HG02623 (cell line): ENCODE data around the gene MLN.

Experiments used
- ATAC-seq: cut with Tn5 transposase; IDR thresholded peaks from one replicate; pipeline ENCODE4 v1.9.1; 2021; ENCODE audit warnings: moderate library complexity; ENCODE audit not compliant: unreplicated experiment

Gene MLN

DNA sequence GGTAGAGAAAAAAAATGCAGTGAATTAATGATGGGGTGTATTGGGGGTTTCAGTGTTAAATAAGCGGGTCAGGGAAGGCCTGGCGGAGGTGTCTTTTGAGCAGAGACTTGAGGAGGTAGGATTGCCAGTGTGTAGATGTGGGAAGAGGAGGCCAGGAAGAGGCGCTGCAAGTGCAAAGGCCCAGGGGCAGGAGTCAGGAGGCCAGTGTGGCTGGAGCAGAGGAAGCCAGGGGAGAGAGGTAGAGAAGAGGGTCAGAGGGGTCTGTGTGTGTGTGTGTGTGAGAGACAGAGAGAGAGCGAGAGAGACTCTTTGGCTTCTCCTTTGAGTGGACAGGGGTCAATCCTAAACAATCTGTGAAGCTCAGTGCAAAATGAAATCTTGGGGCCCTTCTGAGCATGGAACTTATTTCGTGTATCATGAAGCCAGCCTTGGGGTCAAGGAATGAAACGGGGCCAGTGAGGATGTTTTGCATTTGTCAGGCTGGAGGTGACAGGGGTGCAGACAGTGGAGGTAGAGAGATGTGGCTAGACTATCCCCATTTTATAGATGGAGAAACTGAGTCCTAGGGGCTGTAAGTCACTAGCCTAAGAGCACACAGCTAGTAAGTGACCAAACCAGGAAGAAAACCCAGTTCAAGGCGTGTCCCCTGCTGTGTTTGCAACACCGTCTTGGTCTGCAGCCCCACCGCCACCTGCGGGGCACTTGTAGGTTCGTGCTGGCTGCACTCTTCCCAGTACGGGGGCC lies 47.4 kb downstream of the MLN start:
- ATAC-seq = no peak

GRCh38 chr6:33755070-33755869 lies 48.5 kb downstream of the MLN start:
- ATAC-seq = no peak

- no peak for ATAC-seq
These were observed 49.6 kb downstream of the MLN start for GRCh38 chr6:33754222-33754621.

DNA sequence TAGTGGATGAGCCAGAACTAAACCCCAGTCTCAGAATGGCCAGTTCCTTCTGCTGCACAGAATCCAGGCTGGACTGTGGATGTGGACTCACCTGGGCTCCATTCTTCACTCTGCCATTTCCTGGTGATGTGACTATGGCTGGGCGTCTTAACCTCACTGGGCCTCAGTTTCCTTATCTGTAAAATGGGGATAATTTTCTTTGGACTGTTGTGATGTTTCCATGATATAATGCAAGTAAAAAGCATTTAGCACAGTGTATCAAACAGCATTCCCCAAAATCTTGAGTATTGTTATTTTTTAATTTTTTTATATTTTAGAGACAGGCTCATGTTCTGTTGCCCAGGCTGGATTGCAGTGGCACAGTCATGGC lies 51.2 kb downstream of the MLN start:
- no peak for ATAC-seq

DNA sequence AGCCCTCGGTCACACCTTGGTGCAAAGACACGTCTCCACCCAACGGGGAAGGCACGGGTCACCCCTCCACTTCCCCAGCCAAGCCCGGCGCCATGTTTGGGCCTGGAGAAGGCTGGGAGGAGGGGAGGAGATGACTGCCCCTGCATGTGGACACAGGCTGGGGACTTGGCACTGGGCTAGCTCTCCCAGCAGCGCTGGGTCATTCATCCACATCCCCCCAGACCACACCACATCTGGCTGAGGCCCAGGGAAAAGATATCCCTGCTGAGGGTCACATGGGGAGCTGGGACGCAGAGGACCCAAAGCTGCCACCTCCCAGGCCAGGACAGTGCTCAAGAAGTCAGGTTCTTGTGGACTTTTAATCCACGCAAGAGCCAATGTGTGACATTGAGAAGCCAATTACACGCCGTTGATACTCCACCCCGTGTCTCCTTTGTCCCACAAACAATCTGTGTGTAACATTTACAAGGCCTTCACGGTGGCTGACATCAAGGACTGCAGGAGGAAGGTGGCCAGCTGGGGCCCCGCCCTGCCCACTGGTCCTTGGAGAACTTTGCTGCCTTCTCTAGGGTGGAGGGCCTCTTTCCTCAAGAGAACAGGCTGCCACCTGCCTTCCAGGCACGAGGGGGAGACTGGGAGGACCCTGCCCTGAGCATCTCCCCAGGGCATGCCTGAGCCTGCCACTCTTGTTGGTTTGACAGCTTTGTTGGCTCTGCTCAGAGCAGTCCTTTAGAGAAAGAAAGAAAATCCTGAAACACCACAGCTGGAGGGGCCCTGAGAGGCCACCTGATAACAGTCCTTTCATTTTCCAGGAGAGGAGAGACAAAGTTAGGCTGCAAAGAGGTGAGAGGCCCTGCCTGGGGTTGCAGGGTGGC lies 51.8 kb downstream of the MLN start:
- no peak for ATAC-seq

DNA sequence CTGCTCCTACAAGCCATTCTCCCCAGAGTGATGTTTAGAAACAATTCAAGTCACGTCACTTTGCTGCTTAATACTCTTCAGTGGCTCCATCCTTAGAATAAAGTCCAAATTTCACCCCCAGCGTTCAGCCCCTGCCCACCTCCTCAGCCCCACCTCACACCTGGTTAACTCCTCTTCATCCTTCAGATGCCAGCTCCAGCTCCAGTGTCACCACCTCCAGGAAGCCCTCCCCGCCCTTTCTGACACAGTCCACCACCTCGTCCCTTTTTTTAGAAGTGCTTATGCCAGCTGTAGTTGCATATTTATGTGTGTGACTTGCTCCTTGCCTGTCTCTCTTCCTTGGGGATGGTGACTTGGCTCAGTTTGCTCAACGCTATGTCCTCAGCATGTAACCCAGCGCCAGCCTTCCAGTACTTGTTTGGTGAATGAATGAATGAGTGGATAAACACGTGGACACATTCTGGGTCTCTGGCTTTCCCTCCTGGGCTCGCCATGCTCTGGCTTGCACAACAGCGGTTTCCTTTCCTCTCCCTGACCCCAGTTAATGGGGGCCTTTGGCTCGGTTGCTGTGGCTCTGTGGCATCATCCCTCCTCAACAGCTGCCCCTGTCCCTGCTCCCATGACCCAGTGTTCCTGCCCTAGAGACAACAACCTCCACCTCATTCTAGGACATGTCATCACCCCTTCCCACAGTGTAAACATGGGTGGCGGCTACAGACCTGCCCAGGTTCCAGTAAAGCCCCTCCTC lies 53.4 kb downstream of the MLN start:
- ATAC-seq = no peak

- no peak for ATAC-seq
These were observed 54.4 kb downstream of the MLN start for GRCh38 chr6:33749401-33749800.

DNA sequence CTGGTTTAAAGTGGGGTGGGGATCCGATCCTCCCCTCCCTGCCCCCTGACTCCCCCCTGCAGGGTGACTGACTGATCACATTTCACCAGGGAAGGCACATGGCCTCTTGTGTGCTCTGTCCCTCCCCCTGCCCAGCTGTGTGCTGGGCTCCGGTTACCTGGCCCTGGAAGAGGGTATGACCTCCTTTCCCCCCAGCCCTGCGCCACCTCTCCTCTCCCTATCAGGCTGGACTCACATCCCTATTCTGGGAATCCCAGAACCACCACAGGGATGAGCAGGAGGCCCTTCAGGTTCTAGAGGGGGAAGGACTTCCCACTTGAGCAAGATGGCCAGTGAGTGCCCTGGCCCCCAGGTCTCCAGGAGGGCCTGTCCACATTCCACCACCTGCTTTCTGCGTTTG lies 55.0 kb downstream of the MLN start:
- ATAC-seq = no peak

- ATAC-seq = no peak
These were observed 56.0 kb downstream of the MLN start for GRCh38 chr6:33747823-33748222.

- ATAC-seq = no peak
These were observed 57.1 kb downstream of the MLN start, which contains the start of gene IP6K3 for GRCh38 chr6:33746651-33747100. Gene IP6K3, minus strand, starts transcription at chr6:33746905. Its CDS starts 11,429 bp downstream, at chr6:33735476.

- no peak for ATAC-seq
These were observed 57.7 kb downstream of the MLN start for GRCh38 chr6:33746036-33746600.

DNA sequence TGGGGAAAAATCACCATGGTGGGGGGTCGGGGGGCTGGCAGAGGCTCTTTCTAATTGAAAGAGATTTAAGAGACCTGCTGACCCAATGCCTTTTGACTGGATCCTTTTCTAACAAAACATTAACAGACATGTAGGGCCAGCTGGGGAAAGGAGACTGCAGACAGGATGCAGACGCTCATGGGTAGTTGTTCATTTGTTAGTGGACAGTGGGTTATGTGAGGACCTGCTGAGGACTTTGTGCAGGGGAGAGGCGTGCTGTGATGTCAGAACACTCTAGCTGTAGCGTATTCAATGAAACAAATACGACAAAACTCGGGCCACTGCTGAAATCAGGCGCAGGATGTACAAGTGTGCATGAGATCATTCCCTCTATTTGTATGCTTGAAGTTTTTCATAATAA lies 58.3 kb downstream of the MLN start:
- ATAC-seq = no peak

DNA sequence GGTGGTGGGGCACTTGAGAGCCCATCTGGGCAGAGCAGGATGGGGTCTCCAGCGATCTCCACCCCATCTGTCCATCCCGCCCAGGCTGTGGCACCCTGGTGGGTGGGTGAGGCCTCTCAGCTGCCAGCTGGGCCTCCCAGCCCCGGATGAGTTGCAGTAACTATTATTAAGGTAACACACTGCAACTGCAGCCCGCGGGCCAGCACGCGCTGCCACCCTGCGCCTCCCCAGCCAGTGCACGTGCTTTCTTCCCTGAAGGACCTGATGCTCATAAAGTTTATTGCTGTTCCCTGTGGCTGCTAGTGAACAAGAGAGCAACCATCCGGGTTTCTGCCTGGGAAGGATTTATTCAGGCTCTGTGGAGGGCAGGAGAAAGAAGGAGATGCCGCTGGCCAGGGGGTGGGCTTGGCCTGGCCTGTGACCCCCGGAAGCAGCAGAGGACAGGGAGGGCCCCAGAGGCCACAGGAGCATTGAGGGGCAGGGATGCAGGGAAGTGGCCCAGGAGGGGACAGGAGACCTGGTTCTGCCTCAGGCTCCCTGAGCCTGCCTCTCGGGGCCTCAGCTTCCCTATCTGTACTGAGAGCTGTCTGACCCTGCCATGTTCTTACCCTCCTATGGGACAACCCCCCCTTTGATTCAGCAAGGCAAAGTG lies 58.8 kb downstream of the MLN start:
- no peak for ATAC-seq
